T-helper 1 cell treated with Interleukin-12 subunit alpha and Interleukin-12 subunit beta and Interleukin-4 antibody, amounts not matched to agents 30 μg/mL and 1 μg/mL, for 36 hours (primary cell): ENCODE measurements around the gene ZNF532.
"Not testable (repeated sequence)": the region's sequence is repeated elsewhere in the genome, so short reads cannot be mapped to it uniquely, and the experiment has no call there.

ENCODE experiments used
- H3K27ac Mint-ChIP-seq: one replicate; pipeline ENCODE4 v1.8.0; 2021; ENCODE audit warnings: mild to moderate bottlenecking, mixed read lengths
- H3K27me3 Mint-ChIP-seq: one replicate; pipeline ENCODE4 v1.8.0; 2021; ENCODE audit warnings: low read depth, mixed read lengths
- H3K36me3 Mint-ChIP-seq: one replicate; pipeline ENCODE4 v1.8.0; 2021; ENCODE audit warnings: low read depth, mixed read lengths
- H3K4me1 Mint-ChIP-seq: one replicate; pipeline ENCODE4 v1.8.0; 2021; ENCODE audit warnings: low read depth, mixed read lengths
- H3K4me3 Mint-ChIP-seq: one replicate; pipeline ENCODE4 v1.8.0; 2021; ENCODE audit warnings: mild to moderate bottlenecking, moderate library complexity, mixed read lengths
- H3K9me3 Mint-ChIP-seq: one replicate; pipeline ENCODE4 v1.8.0; 2021; ENCODE audit warnings: mixed read lengths

ZNF532 gene, protein sequence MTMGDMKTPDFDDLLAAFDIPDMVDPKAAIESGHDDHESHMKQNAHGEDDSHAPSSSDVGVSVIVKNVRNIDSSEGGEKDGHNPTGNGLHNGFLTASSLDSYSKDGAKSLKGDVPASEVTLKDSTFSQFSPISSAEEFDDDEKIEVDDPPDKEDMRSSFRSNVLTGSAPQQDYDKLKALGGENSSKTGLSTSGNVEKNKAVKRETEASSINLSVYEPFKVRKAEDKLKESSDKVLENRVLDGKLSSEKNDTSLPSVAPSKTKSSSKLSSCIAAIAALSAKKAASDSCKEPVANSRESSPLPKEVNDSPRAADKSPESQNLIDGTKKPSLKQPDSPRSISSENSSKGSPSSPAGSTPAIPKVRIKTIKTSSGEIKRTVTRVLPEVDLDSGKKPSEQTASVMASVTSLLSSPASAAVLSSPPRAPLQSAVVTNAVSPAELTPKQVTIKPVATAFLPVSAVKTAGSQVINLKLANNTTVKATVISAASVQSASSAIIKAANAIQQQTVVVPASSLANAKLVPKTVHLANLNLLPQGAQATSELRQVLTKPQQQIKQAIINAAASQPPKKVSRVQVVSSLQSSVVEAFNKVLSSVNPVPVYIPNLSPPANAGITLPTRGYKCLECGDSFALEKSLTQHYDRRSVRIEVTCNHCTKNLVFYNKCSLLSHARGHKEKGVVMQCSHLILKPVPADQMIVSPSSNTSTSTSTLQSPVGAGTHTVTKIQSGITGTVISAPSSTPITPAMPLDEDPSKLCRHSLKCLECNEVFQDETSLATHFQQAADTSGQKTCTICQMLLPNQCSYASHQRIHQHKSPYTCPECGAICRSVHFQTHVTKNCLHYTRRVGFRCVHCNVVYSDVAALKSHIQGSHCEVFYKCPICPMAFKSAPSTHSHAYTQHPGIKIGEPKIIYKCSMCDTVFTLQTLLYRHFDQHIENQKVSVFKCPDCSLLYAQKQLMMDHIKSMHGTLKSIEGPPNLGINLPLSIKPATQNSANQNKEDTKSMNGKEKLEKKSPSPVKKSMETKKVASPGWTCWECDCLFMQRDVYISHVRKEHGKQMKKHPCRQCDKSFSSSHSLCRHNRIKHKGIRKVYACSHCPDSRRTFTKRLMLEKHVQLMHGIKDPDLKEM (N-terminal part only)

DNA sequence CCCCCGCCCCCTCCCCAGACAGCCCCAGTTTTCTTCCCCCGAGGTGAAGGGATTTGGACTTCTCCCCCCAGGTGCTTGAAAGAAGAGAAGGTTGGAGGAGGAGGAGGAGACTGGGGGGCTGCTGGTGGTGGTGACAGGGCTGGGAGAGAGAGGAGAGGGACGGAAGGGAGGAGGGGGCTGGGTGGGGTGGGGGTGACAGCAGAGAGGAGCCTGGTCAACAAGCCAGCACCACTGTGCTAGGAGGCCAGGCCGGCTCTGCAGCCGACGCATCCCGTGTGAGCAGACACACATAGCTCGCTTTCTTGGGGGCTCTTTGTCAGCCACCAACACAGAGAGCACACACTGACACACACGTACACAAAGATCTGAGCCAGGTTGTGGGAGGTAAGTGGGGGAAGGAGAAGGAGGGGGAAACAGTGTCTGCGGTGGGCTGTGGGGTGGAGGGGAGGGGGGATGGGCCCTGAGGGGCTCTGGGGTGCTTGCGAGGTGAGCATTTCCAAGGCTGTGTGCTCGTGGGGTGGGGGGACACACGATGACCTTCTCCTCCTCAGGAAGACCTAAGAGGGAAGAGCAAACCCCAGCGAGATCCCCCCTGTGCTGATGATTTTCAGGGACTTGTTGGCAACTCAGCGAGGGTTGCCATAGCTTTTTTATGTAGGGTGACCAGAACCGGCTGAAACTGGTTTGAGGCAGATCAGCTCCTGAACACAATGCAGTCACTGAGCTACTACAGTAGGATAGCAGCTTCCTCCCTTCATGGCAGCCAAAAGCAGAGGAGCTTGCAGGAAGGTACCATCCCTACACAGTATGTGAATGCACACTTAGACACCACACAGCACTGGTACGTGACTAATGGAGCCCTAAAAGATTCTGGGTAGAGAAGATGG is at the start of gene ZNF532:
Gene ZNF532, plus strand, starts transcription at position 732 of the 887 bp plus-strand sequence. CDS start 53,411 bp downstream, outside the sequence.
- H3K27ac Mint-ChIP-seq: no peak within 1 kb of the TSS
- H3K9me3 Mint-ChIP-seq: no peaks in the 10 kb centered on the region
- H3K4me1 Mint-ChIP-seq: no peaks in the 10 kb centered on the region
- no peaks in the 10 kb centered on the region for H3K36me3 Mint-ChIP-seq
- peak within 1 kb of the TSS; percentile 25 for H3K4me3 Mint-ChIP-seq
- peaks cover 77% of the 10 kb centered on the region for H3K27me3 Mint-ChIP-seq

DNA sequence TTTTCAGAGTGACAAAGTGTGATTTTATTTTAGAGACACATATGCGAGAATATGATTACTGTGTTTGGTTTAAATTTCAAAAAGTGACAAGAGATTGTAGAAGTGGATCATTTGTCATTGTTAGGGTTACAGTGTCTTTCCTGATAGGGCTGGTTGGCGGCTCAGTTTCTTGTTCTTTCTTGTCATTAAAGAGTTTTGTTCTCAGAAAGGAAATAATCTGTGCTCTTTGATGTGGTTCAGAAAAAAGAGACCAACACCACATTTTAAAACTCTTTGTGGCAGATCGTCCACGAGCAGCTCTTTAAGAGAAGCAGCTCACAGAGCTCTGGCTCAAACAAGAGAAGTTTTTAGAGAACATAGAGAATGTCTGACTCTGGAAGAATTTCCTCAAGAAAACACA is 45.6 kb upstream of the ZNF532 start:
- Mint-ChIP-seq H3K27ac (no peak overlapping the region), H3K27me3 (peaks cover 43% of the 10 kb centered on the region), H3K9me3 (peaks cover 3% of the 10 kb centered on the region), H3K4me3 (no peak overlapping the region), H3K36me3 (no peaks in the 10 kb centered on the region), H3K4me1 (peaks cover 7% of the 10 kb centered on the region)

DNA sequence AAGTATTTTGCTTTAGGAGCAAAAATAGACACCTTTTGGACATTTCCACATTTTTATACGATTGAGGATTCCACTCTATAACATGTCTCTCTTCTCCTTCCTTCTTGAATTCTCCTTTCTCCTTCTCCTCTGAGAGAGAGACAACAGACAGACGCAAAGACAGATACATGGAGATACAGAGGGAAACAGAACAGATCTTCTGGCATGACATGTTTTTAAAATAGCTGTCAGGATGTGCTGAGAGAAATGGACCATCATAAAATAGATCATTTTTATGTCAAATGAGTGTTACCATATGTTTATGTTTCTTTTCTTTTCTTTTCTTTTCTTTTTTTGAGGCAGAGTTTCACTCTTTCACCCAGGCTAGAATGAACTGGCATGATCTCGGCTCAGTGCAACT is 44.4 kb upstream of the ZNF532 start:
- Mint-ChIP-seq H3K4me3 (no peak overlapping the region), H3K27ac (no peak overlapping the region), H3K27me3 (peaks cover 41% of the 10 kb centered on the region), H3K4me1 (peaks cover 7% of the 10 kb centered on the region), H3K9me3 (no peaks in the 10 kb centered on the region), H3K36me3 (no peaks in the 10 kb centered on the region)

DNA sequence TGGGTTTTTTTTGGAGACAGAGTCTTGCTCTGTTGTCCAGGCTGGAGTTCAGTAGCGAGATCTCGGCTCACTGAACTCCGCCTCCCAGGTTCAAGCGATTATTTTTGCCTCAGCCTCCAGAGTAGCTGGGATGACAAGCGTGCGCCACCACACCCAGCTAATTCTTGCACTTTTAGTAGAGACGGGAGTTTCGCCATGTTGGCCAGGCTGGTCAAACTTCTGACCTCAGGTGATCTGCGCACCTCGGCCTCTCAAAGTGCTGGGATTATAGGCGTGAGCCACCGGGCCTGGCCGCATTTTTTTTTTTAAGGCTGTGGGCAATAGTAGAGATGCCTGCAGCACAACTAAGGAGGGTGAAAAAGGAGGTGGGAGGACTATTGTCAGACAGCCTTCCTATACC is 41.7 kb upstream of the ZNF532 start:
- H3K36me3 Mint-ChIP-seq: no peaks in the 10 kb centered on the region
- H3K27me3 Mint-ChIP-seq: peaks cover 32% of the 10 kb centered on the region
- no peaks in the 10 kb centered on the region for H3K9me3 Mint-ChIP-seq
- peaks cover 7% of the 10 kb centered on the region for H3K4me1 Mint-ChIP-seq
- no peak overlapping the region for H3K27ac Mint-ChIP-seq
- H3K4me3 Mint-ChIP-seq: no peak overlapping the region

DNA sequence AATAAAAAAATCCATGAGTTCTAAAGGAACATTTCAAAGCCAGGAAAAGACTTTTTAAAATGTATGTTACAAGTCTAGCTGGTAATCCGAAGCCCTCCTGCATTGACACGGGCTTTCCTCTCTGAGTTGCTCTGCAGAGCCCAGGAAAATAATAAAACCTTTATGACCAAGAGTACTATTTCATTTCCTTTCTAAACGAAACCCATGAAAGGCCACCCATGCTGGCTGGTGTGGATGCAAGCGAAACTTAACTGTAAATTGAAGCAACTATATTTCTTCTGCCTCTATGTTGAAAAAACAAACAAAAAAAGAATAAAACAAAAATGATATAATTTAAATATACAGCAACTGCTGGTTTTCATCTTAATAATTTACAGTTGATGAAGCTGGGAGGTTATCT is 41.3 kb upstream of the ZNF532 start:
- H3K27me3 Mint-ChIP-seq: peaks cover 31% of the 10 kb centered on the region
- no peak overlapping the region for H3K4me3 Mint-ChIP-seq
- no peak overlapping the region for H3K27ac Mint-ChIP-seq
- peaks cover 7% of the 10 kb centered on the region for H3K4me1 Mint-ChIP-seq
- no peaks in the 10 kb centered on the region for H3K9me3 Mint-ChIP-seq
- no peaks in the 10 kb centered on the region for H3K36me3 Mint-ChIP-seq

DNA sequence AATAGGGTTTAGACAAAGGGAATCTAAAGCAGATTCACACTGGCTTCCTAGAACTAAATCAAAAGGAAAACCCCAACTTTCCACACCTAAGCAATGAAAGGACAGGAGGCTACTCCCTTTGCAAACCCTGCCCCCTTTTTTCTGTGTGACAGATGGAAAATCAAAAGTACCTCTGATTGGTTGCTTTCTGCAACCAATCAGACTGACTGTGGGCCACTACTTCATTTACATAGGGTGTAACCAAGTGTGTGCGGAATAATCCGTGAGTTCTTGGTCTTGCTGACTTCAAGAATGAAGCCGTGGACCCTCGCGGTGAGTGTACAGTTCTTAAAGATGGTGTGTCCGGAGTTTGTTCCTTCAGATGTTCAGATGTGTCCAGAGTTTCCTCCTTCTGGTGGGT is 37.8 kb upstream of the ZNF532 start:
- H3K27ac Mint-ChIP-seq, H3K9me3 Mint-ChIP-seq, H3K4me3 Mint-ChIP-seq, H3K36me3 Mint-ChIP-seq, H3K4me1 Mint-ChIP-seq: not testable (repeated sequence)
- H3K27me3 Mint-ChIP-seq: peaks cover 19% of the 10 kb centered on the region

DNA sequence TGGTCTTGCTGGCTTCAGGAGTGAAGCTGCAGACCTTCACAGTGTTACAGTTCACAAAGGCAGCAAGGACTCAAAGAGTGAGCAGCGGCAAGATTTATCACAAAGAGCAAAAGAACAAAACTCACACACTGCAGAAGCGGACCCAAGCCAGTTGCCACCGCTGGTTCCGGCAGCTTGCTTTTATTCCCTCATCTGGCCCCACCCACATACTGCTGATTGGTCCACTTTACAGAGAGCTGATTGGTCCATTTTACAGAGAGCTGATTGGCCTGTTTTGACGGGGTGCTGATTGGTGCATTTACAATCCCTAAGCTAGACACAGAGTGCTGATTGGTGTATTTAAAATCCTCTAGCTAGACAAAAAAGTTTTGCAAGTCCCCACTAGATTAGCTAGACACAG is 37.2 kb upstream of the ZNF532 start:
- Mint-ChIP-seq H3K4me3 (no peak overlapping the region), H3K36me3 (no peaks in the 10 kb centered on the region), H3K27me3 (peaks cover 19% of the 10 kb centered on the region), H3K9me3 (no peaks in the 10 kb centered on the region), H3K4me1 (no peaks in the 10 kb centered on the region), H3K27ac (no peak overlapping the region)

DNA sequence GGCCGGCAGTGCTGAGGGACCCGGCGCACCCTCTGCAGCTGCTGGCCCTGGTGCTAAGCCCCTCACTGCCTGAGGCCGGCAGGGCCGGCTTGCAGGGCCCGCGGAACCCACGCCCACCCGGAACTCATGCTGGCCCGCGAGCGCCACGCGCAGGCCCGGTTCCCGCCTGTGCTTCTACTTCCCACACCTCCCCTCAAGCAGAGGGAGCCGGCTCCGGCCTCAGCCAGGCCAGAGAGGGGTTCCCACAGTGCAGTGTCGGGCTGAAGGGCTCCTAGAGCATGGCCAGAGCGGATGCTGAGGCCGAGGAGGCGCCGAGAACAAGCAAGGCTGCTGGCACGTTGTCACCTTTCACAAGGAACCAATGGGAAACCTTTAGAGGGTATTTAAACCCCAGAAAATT is 36.8 kb upstream of the ZNF532 start:
- no peaks in the 10 kb centered on the region for H3K4me1 Mint-ChIP-seq
- no peaks in the 10 kb centered on the region for H3K36me3 Mint-ChIP-seq
- peaks cover 14% of the 10 kb centered on the region for H3K27me3 Mint-ChIP-seq
- H3K9me3 Mint-ChIP-seq: no peaks in the 10 kb centered on the region
- no peak overlapping the region for H3K4me3 Mint-ChIP-seq
- H3K27ac Mint-ChIP-seq: no peak overlapping the region

DNA sequence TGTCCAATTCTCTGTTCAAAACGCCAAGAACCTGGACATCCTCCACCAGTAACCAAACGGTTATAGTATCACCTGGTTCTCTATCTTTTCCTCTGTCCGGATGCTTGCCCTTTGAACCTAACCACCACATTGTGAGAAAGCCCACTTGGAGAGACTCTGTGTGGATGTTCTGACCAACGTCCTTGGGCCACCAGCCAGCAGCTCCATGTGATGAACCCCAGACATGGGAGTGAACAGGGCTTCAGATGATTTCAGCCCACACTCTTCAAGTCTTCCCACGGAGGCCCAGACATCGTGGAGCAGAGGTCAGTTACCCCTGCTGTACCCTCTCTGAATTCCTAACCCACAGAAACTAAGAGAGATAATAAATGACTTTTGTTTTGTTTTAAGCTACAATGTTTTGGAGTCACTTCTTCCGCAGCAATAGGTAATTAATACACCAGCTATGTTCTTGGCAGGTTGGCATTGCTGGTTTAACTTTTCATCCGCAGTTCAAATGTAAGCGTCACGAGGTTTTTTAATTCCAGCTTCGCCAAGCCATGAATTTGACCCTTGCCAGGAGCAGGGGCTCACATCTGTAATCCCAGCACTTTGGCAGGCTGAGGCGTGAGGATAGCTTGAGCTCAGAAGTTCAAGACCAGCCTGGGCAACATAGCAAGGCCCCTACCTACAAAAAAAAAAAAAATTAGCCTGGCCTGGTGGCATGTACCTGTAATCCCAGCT is 36.1 kb upstream of the ZNF532 start:
- H3K36me3 Mint-ChIP-seq: no peaks in the 10 kb centered on the region
- no peaks in the 10 kb centered on the region for H3K9me3 Mint-ChIP-seq
- H3K4me1 Mint-ChIP-seq: no peaks in the 10 kb centered on the region
- no peak overlapping the region for H3K27ac Mint-ChIP-seq
- H3K27me3 Mint-ChIP-seq: peaks cover 14% of the 10 kb centered on the region
- H3K4me3 Mint-ChIP-seq: no peak overlapping the region

DNA sequence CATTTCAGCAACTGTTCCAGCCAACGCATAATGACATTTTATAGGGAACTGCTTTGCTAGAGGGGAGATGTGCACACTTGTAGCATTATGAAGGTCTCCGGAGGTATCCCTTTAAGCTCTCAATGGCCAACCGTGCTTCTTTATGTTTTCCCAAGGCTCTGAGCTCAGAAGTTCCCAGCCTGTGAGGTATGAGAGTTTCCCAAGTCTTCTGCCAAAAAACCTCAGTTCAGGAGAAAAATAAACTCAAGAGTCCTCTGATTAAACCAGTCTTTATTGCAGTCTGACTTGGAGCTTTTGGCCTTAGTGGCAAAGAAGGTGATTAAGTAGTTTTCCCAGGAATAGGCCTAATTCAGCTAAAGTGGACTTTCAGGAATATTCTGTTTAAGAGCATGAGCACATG is 35.4 kb upstream of the ZNF532 start:
- no peak overlapping the region for H3K4me3 Mint-ChIP-seq
- peaks cover 20% of the 10 kb centered on the region for H3K27me3 Mint-ChIP-seq
- H3K9me3 Mint-ChIP-seq: no peaks in the 10 kb centered on the region
- H3K4me1 Mint-ChIP-seq: no peaks in the 10 kb centered on the region
- H3K36me3 Mint-ChIP-seq: no peaks in the 10 kb centered on the region
- H3K27ac Mint-ChIP-seq: no peak overlapping the region

DNA sequence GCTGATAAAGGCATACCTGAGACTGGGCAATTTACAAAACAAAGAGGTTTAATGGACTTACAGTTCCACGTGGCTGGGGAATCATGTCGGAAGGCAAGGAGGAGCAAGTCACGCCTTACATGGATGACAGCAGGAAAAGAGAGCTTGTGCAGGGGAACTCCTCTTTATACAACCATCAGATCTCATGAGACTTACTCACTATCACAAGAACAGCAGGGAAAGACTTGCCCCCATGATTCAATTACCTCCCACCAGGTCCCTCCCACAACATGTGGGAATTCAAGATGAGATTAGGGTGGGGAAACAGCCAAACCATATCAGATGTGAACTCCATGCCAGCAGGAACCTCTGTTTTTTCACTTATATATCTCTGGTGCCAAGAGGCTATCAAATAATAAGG is 34.8 kb upstream of the ZNF532 start:
- H3K27ac Mint-ChIP-seq, H3K4me1 Mint-ChIP-seq, H3K9me3 Mint-ChIP-seq, H3K36me3 Mint-ChIP-seq, H3K4me3 Mint-ChIP-seq: not testable (repeated sequence)
- peaks cover 19% of the 10 kb centered on the region for H3K27me3 Mint-ChIP-seq

DNA sequence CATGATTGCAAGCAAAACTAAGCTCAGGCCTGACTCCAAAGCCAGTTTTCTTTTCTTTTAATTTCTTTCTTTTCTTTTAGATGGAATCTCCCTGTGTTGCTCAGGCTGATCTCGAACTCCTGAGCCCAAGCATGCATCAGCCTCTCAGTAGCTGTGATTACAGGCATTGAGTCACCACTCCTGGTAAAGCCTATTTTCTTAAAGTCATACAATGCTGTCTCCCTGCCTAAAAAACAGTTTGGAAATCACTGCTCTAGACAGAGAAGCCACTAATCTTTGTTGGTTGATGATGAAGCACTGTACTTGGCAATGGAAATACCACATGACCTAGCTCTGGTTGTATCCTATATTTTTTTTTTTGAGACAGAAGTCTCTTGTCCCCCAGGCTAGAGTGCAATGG is 33.1 kb upstream of the ZNF532 start:
- H3K9me3 Mint-ChIP-seq: no peaks in the 10 kb centered on the region
- no peak overlapping the region for H3K27ac Mint-ChIP-seq
- H3K4me1 Mint-ChIP-seq: no peaks in the 10 kb centered on the region
- no peaks in the 10 kb centered on the region for H3K36me3 Mint-ChIP-seq
- no peak overlapping the region for H3K4me3 Mint-ChIP-seq
- H3K27me3 Mint-ChIP-seq: peaks cover 9% of the 10 kb centered on the region

DNA sequence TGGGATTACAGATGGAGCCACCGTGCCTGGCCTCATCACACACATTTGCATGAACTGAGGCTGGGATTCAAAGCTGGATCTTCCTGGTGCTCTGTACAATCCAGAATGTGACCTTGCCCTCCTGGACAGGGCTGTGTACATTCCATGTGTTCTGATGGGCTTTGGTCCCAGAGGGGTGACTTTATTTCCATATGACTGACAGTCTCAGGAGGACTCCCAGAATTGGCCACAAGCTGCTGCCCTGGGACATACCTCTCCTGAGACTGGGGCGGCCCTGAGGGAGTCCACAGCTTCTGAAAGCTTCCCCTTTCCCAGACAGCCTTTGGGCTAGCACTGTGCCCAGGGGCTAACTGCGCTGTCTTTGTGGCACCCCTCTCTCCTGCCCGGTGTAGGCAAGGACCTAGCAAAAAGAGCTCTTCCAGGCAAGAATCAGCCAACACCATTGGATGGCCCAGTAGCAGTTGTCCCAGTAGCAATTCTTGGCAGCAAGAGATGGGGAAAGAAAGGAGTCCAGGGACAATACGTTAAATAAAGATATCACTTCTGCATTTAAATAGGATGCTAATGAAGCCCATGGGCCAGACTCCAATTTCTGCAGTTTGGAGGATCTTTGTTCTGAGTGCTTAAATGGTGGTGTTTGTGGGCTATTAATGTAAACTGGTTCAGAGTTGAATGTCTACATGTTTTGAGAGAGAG is 26.4 kb upstream of the ZNF532 start:
- no peaks in the 10 kb centered on the region for H3K4me1 Mint-ChIP-seq
- no peaks in the 10 kb centered on the region for H3K9me3 Mint-ChIP-seq
- H3K27ac Mint-ChIP-seq: no peak overlapping the region
- no peak overlapping the region for H3K4me3 Mint-ChIP-seq
- no peaks in the 10 kb centered on the region for H3K36me3 Mint-ChIP-seq
- peaks cover 27% of the 10 kb centered on the region for H3K27me3 Mint-ChIP-seq
